Lower lobe of right lung (tissue), 2 donors: Measurements from ENCODE around the gene INPP4B. TPM values are rescaled to one million over a fixed set of nuclear protein-coding genes. Genes with fewer than 3 reads are reported as not detected.

Experiments used
- ATAC-seq, 2 donors: fragments of 200-7000 bp; cut with Tn5 transposase; one replicate each; pipeline ENCODE4 v1.9.1; 2020 to 2022; ENCODE audit warnings: mild to moderate bottlenecking in 2 of 2, moderate library complexity in 2 of 2
- DNase-seq: peaks from one replicate; pipeline ENCODE4 v3.0.0-alpha.2; 2020
- H3K27ac ChIP-seq: fragments of 200-600 bp; one replicate; pipeline ENCODE4 v1.8.0; 2022
- H3K27me3 ChIP-seq: fragments of 200-600 bp; one replicate; pipeline ENCODE4 v1.8.0; 2022; ENCODE audit warnings: low read depth
- H3K36me3 ChIP-seq: fragments of 200-600 bp; one replicate; pipeline ENCODE4 v1.8.0; 2022; ENCODE audit warnings: mild to moderate bottlenecking
- H3K4me1 ChIP-seq: fragments of 200-600 bp; one replicate; pipeline ENCODE4 v1.8.0; 2022
- H3K4me3 ChIP-seq: fragments of 200-600 bp; one replicate; pipeline ENCODE4 v1.8.0; 2022; ENCODE audit warnings: mild to moderate bottlenecking
- H3K9me3 ChIP-seq: fragments of 200-600 bp; one replicate; pipeline ENCODE4 v1.8.0; 2022
- CTCF ChIP-seq: fragments of 200-600 bp; IDR thresholded peaks from one replicate; pipeline ENCODE4 v1.8.0; 2022; ENCODE audit warnings: antibody characterized with exemption, mild to moderate bottlenecking
- intact Hi-C: fragments of 100-400 bp; cut with DNase I; formaldehyde crosslinking; loops from one replicate; pipeline ENCODE4 v1.11.0; 2022
- total RNA-seq: library from RNA; stranded (reverse); fragmentation: NEBNext Ultra II Directional; extraction: Animal tissue kit (Norgen Biotek cat#: 25700); gene quantifications from one replicate; pipeline ENCODE4 v1.2.1, GENCODE V29; 2021
- donor health status: DM: no; HTN: yes; CAD: no; lungs with severe emphysema.

Gene INPP4B
- total RNA-seq, 1 donor from 2014 or later, result 12.1 TPM

GRCh38 chr4:142034101-142034500 is 812.0 kb downstream of the INPP4B start:
- no peaks in the 10 kb centered on the region for H3K36me3 ChIP-seq
- no peaks in the 10 kb centered on the region for H3K27me3 ChIP-seq
- DNase-seq (no peak), ATAC-seq (no peak)
- no peaks in the 10 kb centered on the region for H3K9me3 ChIP-seq
- no peak overlapping the region for H3K27ac ChIP-seq
- no peaks in the 10 kb centered on the region for H3K4me1 ChIP-seq
- intact Hi-C loops, result no loop called here
- no peak for TF ChIP-seq CTCF
- H3K4me3 ChIP-seq, result no peak overlapping the region

- DNase-seq, result no peak
- H3K4me1 ChIP-seq, result no peaks in the 10 kb centered on the region
- no peak overlapping the region for H3K4me3 ChIP-seq
- intact Hi-C loops, result no loop called here
- H3K36me3 ChIP-seq, result no peaks in the 10 kb centered on the region
- no peaks in the 10 kb centered on the region for H3K9me3 ChIP-seq
- TF ChIP-seq CTCF, result no peak
- H3K27me3 ChIP-seq, result no peaks in the 10 kb centered on the region
- ATAC-seq, result no peak
- H3K27ac ChIP-seq, result no peak overlapping the region
Measured at GRCh38 chr4:142030010-142030409, 816.1 kb downstream of the INPP4B start.

- no peaks in the 10 kb centered on the region for H3K36me3 ChIP-seq
- H3K9me3 ChIP-seq, result no peaks in the 10 kb centered on the region
- TF ChIP-seq CTCF, result no peak
- no peak for ATAC-seq
- no peak overlapping the region for H3K27ac ChIP-seq
- no peaks in the 10 kb centered on the region for H3K4me1 ChIP-seq
- no peaks in the 10 kb centered on the region for H3K27me3 ChIP-seq
- H3K4me3 ChIP-seq, result no peak overlapping the region
- DNase-seq, result no peak
- intact Hi-C loops, result no loop called here
Measured at GRCh38 chr4:142021761-142022160, 824.3 kb downstream of the INPP4B start.

- intact Hi-C loops, result no loop called here
- H3K27ac ChIP-seq, result no peak overlapping the region
- no peaks in the 10 kb centered on the region for H3K9me3 ChIP-seq
- TF ChIP-seq CTCF, result no peak
- H3K36me3 ChIP-seq, result no peaks in the 10 kb centered on the region
- no peak overlapping the region for H3K4me3 ChIP-seq
- ATAC-seq (no peak), DNase-seq (no peak)
- H3K27me3 ChIP-seq, result no peaks in the 10 kb centered on the region
- no peaks in the 10 kb centered on the region for H3K4me1 ChIP-seq
Measured at GRCh38 chr4:142021181-142021580, 824.9 kb downstream of the INPP4B start.

- Histone ChIP-seq H3K4me1 (no peaks in the 10 kb centered on the region), H3K36me3 (no peaks in the 10 kb centered on the region), H3K9me3 (no peaks in the 10 kb centered on the region), H3K4me3 (no peak overlapping the region), H3K27ac (no peak overlapping the region), H3K27me3 (no peaks in the 10 kb centered on the region)
- intact Hi-C loops, result no loop called here
- TF ChIP-seq CTCF, result no peak
- DNase-seq (no peak), ATAC-seq (no peak)
Measured at GRCh38 chr4:142016031-142016430, 830.1 kb downstream of the INPP4B start.

GRCh38 chr4:142009751-142010150 is 836.4 kb downstream of the INPP4B start:
- TF ChIP-seq CTCF, result no peak
- H3K4me3 ChIP-seq, result no peak overlapping the region
- ATAC-seq (no peak), DNase-seq (no peak)
- H3K27ac ChIP-seq, result no peak overlapping the region
- H3K9me3 ChIP-seq, result no peaks in the 10 kb centered on the region
- H3K36me3 ChIP-seq, result no peaks in the 10 kb centered on the region
- H3K4me1 ChIP-seq, result no peaks in the 10 kb centered on the region
- intact Hi-C loops, result no loop called here
- H3K27me3 ChIP-seq, result no peaks in the 10 kb centered on the region
